Ramos (cell line): ENCODE measurements around the gene ESPNL.

Experiments
- in situ Hi-C: fragments of 300-500 bp; cut with MboI; formaldehyde crosslinking; loops from one replicate; pipeline ENCODE4 v1.14.3; 2022; ENCODE audit warnings: low sequenced_read_pairs; ENCODE audit not compliant: unreplicated experiment

The ESPNL gene

DNA sequence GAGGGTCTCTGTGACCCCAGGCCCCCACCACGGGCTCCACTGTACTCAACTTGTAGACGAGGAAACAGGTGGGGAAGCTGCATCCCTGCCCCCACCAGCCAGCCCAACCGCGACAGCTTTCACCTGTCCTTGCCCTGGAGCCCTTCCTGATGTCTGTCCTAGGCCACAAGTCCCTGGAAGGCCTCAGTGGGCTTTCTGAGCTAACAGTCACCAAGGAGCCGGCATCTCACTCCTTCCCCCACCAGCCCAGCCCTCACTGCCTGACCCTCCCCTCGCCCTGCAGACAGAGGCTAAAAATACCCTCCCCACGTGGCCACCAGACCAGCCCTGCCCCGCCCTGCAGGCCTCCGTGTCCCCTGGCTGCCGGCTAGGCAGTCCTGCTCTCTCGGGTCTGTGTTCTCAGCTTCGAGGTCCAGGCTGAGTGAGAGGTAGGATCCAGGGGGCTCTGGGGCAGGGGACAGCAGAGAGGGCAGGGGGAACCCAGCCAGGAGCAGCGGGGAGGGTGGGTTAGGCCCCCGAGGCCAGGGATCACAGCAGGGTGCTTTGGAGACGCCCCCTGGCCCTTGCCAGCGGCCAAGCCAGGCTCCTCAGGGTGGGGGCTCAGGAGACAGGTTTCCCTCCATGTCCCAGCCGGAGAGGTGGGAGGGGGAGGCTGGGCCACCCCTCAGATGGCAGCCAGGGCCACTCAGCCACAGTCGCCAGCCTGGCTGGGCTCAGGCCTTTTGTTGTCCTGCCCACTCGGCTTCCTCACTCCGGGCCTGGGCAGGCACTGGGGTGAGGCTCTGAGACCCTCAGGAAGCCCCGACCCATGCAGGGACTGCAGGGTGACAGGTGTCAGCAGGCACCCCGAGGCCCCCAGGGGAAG, 38.4 kb downstream of the ESPNL start, which contains the start of gene KLHL30:
Gene KLHL30, plus strand, starts transcription at position 338 of the 865 bp plus-strand sequence. CDS start 2,087 bp downstream, outside the sequence.
- in situ Hi-C loops, result no loop called here

DNA sequence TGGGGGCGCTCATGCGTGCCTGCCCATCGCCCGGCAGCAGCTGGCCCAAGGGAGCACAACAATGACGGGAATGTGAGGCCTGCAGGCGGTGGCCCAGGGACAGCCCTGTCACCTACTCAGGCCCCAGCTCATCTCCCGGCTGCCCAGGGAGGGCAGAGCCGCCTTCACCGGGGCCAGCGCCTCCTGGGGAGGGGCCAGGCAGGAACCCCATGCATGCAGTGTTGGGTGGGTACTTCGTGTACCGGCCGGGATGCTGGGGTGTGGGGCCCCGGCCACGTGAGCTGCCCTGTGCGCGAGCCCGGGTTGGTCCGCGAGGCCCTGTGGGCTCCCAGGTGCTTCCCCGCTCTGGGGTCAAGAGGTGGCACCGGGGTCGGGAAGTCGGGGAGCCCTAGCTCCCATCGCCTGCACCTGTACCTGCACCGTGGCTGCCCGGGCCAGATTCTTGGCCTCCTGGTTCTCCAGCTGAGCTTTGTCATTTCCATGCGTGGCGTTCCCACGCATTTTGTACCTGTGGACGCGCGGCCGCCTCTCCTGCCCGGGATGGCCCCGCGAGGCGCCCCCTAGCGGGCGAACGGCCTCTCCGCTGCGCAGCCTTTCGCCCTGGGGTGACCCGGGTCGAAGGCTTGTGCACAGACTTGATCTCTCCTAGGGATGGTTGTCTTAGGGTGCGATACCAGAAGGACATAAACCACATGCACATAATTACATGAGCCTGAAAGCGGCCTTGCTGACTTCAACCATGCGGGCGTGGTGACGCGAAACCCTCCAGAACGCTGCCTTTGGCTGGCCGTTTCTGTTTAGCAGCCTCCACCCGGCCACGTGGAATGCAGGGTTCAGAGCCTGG, 39.3 kb downstream of the ESPNL start:
- in situ Hi-C loops, result no loop called here

DNA sequence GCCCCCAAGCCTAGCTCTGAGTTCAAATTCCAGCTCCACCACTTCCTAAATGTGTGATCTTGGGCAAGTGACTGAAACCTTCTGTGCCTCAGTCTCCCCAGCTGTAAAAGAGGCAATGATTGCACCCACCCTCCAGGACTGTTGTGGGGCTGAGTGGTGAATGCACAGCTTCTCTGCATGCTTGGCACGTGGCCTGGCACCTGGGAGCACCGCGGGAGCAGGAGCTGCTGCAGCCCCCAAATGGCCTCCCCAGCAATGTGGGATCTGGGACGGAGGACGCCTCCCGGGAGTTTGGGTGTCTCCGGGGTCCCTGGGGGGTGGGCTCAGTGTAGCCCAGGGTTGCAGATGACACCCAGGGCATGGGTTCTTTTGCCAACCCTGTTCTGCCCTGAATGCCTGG, 39.9 kb downstream of the ESPNL start:
- in situ Hi-C loops, result no loop called here

DNA sequence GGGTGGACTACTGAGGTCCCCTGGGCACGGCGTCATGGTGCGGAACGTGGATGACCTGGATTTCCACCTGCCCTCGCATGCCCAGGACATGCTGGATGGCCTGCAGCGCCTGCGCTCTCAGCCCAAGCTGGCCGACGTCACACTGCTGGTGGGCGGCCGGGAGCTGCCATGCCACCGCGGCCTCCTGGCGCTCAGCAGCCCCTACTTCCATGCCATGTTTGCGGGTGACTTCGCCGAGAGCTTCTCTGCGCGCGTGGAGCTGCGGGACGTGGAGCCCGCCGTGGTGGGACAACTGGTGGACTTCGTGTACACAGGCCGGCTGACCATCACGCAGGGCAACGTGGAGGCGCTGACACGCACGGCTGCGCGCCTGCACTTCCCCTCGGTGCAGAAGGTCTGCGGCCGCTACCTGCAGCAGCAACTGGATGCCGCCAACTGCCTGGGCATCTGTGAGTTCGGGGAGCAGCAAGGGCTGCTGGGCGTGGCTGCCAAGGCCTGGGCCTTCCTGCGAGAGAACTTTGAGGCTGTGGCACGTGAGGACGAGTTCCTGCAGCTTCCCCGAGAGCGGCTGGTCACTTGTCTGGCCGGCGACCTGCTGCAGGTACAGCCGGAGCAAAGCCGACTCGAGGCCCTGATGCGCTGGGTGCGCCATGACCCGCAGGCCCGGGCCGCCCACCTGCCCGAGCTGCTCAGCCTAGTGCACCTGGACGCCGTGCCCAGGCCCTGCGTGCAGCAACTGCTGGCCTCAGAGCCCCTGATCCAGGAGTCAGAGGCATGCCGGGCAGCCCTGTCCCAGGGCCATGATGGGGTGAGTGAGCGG, 40.8 kb downstream of the ESPNL start:
- in situ Hi-C loops, result no loop called here

DNA sequence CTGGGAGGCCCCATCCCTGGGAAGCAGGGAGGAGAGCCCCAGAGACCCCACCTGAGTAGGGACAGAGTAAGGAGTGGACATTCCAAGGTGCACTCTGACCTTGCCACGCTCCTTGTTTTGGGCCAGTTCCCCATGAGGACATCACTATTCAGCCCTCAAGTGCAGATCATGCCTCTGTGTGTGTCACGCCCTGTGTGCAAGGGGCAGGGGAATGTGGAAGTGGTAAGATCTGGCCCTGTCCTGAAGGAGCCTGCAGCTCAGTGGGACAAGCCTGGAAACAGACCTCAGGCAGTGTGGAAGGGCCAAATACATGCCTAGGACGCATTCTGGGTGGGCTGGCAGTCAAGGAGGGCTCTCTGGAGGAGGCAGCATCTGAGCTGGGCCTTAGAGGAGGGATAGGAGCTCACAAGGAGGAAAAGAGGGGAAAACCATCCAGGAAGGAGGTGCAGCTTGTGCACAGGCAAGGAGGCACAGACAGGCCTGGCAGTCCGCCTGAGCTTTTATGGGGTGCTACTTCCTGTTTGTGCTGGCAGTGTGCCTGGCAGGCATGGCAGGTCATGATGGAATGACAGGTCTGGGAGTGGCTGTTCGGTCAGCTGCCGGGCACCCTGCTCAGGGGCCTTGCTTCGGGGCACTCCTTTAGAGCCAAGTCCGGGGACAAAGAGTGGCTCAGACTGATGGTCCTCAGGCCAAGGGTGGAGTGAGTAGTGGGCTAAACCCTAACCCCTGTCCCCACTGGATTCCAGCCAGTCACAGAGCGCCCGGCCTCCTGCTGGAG, 41.6 kb downstream of the ESPNL start:
- in situ Hi-C loops, result no loop called here

DNA sequence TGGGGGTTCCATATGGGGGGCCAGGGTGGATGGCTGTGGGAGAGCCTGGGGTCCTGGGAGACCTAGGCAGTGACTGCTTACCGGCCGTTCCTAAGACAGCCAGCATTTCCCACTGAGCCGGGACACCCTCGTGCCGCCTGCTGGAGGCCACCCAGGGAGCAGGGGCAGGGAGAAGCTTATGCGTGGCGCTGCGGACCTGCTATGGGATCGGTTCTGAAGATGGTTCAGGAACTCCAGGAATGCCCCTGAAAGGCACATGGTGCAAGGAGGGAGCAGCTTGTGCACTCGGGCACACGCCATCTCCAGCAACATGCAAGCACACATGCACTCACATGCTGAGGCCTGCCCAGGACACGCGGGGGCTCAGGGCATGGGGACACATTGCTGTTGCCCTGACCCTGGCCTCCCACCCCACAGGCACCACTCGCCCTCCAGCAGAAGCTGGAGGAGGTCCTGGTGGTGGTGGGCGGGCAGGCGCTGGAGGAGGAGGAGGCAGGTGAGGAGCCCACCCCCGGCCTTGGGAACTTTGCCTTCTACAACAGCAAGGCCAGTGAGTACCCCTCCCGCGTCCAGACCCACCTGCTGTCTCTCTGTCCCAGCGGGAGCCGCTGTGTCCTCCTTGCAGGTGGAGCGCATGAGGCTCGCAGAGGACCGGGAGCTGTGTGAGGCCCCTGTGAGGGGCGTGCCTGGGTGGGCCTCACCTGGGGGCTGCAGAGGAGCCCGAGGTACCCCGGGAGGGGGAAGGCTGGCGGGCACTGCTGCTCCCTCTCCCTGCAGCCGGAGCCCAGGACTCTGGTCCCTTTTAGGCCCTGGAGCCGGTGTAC, 42.5 kb downstream of the ESPNL start:
- in situ Hi-C loops, result no loop called here

DNA sequence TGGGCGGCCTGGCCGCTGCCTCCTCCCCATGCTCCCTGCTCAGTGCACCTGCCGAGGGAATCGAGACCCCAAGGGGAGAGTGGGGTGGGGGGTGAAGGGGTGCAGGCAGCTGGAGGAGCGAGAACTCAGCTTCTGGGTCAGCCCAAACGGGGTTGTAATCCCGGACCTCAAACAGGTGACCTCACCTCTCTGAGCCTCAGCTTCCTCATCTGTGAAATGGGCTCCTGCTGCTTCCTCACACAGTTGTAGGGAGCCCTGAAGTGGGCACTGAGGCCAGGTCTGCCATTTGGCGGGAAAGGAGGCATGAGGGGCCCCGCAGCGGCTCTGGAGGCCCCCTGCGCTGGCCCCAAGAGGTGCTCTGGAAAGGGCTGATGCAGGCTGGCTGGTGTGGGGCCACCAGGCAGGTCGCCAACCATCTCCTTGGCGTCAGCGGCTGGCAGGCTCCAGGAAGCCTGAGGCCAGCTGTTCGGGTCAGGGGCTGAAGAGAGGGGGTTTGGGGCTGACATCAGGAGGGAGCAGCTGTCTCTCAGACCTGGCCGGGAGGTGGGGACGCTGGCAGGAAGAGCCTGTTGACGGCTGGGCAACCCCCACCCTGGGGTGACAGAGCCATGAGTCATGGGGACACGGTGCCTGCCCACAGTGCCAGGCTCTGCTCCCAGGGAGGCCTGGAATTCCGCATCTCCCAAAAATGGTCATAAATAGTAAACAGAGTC, 43.3 kb downstream of the ESPNL start:
- in situ Hi-C loops, result no loop called here

DNA sequence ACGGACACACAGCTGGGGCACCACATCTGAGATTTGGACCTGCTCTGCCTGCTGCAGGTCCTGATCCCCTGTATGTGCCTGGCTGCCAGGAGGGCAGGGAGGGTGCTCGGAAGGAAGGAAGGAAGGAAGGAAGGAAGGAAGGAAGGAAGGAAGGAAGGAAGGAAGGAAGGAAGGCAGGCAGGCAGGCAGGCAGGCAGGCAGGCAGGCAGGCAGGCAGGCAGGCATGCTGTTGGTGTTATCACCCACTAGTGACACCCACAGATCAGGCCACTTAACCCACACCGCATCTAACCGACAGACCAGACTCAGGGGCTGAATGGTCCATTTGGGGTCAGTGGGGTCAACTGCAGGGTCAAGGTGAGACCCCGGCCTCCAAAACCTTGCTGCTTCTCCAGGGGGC, 44.1 kb downstream of the ESPNL start:
- in situ Hi-C loops, result no loop called here

DNA sequence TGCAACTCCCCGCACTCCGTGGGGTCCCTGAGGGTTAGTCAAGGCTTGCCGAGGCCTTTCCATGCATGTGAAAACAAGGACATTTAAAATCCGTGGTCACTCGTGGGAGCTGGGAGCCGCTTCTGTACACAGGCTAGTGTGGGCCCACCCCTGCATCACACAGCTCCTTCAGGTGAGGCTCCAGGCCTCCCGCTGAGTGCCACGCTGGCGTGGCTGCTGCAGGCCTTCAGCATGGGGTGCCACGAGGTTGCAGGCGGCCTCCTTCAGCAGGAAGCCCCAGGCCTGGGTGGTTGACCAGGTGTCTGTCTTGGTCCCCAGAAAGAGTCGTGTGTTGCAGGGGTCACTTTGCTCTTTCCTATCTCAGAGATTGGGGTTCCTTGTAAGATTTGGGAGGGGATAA, 44.9 kb downstream of the ESPNL start:
- in situ Hi-C loops, result no loop called here

DNA sequence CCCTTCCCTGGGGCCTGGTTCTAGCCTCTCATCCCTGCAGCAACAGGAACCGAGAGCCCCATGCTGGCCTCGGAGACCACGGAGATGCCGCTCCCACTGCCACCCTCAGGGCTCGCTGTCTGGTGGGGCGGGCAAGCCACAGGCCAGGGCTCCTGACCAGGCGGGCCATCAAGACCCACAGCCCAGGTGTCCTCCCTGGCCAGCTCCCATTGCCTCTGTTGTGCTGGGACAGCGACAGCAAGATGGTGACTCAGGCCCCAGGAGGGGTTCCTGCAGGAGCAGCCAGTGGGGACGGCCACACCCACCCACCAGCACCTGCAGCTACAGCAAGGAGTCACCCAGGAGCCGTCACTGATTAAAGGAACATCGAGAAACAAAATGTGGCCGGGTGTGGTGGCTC, 45.7 kb downstream of the ESPNL start:
- in situ Hi-C loops, result no loop called here

DNA sequence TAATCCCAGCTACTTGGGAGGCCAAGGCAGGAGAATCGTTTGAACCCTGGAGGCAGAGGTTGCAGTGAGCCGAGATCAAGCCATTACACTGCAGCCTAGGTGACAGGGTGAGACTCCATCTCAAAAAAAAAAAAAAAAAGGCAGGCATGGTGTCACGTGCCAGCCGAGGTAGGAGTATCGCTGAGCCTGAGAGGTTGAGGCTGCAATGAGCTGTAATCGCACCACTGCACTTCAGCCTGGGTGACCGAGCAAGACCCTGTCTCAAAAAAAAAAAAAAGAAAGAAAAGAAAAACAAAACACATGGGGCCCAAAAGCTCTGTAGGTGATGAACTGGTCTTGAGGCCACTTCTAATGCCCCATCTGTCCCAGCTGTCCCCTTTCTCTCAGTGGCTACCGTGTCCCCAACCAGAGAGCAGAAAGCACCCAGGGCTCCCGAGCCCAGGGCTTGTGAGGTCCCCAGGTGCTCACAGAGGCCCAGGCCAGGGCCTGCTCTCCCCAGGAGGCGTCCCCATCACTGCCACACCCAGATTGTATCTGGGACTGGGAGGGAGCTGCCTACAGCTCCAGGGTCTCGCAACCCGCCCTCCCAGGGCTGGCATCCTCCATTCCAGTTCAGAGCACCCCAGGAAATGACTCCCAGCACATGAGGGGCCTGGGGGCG, 46.9 kb downstream of the ESPNL start:
- in situ Hi-C loops, result no loop called here

DNA sequence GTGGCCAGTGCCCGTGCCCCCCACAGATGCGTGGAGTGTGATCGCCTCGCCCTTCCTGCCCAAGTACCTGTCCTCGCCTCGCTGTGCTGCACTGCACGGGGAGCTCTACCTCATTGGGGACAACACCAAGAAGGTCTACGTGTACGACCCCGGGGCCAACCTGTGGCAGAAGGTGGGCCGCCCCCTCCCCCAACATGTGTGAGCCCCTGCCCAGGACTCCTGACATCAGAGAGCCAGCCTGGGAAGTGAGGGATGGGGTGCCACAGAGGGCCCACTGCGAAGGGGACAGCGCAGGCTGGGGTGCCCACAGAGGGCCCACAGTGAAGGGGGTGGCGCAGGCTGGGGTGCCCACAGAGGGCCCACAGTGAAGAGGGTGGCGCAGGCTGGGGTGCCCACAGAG, 48.8 kb downstream of the ESPNL start:
- in situ Hi-C loops, result no loop called here

DNA sequence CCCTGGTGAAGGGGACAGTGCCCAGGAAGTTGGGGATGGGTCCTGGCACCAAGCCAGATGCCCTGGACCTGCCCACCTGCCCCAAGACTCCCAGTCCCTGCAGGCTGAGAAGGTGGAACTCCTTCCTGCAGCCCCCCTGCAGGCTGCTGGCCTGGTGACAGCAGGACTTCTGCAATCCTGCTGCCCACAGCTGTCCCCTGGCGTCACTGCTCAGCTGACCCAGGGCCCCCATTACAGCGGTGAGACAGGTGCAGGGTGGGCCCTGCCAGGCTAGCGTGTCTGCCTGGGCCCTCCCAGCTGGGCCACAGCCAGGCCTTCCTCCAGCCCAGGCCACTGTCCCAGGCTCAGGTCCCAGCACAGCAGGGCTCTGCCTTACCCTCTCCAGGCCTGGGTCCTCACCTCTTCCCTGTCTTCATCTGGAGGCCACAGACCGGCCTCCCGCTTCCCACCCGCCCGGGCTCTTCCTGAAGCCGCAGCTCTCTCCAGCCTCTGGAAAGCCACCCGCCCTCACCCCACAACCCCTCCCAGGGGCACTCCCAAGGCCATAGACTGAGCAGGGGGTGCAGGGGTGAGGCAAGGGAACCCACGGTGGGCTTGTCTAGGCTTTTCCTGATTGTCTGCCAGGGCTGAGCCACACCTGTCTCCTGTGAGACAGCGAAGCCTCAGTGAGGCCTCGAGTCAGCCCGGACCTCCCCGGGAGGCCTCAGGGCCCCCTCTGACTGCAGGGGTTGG, 49.9 kb downstream of the ESPNL start:
- in situ Hi-C loops, result no loop called here

DNA sequence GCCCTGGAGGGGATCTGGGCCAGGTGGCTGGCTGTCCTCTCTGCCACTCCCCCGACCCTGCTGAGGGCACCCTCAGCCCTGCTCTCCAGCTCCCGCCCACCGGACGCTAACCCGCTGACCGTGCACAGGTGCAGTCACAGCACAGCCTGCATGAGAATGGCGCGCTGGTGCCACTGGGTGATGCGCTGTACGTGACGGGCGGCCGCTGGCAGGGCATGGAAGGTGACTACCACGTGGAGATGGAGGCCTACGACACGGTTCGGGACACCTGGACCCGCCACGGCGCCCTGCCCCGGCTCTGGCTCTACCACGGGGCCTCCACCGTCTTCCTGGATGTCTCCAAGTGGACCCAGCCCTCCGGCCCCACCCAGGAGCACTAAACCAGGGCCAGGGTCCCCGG, 50.5 kb downstream of the ESPNL start:
- in situ Hi-C loops, result no loop called here

DNA sequence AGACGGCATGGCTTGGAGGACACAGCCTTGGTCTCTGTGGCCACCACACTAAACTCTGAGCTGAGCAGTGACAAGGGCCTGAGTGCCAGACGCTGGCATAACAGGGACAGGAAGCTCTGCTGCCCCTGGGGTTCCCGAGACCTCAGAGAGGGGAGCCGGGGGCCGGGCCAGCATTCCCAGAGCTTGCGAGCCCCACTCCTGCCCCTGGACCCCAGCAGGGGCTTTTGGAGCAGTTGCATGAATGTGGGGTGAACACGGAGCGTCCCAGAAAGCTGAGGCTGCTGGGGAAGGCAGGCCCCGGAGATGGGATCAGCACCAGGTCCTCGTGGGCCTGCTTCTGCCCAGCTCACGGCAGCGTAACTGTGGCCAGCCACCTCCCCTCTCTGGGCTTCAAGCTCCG, 51.1 kb downstream of the ESPNL start:
- in situ Hi-C loops, result no loop called here

DNA sequence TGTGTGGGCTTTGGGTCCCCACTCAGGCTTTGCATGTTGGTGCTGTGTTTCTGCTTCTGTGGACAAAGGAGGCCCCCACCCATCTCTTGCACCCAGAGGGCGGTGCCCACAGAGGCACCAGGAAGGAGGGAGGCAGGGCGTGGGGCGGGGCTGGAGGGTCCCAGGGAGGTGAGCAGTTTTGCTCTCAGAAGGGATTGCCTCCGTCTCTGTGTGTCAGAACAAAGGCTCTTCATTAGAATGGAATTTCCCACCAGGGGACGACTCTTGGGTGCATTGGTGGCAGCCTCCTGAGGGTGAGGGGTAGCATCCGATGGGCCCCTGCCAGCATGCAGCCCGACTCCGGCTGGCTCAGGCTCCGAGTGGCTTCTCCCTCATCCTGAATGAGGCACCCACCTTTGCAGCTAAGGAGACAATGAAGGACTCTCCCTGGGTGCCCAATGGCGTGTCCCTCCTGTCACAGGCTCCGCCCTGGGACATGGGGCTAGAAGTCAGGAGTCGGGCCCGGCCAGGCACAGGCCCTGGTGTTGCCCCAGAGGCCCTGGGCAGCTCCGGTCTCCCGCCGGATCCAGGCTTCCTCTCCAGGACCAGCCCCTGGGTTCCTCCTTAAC, 51.6 kb downstream of the ESPNL start:
- in situ Hi-C loops, result no loop called here
